ENCODE data around the gene IRF7.

The IRF7 gene

GRCh38 chr11:592501-592900, 23.2 kb downstream of the IRF7 start:
- no peak overlapping the region for H3K4me3 ChIP-seq (ENCODE audit: low read depth, low read length)
- no peak for DNase-seq (ENCODE audit: low read depth)
- no peak for TF ChIP-seq CTCF (IDR thresholded peaks at IDR 0.05; ENCODE audit: low read depth, low read length, missing control alignments)
- in situ Hi-C loops (cut with HindIII; ENCODE audit: low sequenced_read_pairs): no loop called here

DNA sequence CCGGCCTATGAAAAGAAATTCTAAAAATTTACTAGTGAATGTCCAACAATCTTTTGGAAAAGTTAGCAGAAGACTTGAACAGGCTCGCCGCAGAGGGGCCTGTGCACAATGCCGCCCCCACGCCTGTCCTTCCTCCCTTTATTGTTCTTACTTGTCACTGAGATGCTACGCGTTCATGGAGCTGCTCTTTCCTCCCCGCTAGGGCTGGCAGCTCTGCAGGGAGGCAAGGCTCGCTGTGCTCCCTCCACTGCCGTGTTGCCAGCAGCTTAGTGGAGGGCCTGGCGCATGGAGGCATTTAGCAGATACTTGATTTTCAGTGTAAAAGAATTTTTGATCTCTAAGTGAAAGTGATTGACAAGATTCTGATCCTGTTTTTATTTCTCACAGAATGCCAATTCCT, 24.8 kb downstream of the IRF7 start:
- in situ Hi-C loops (cut with HindIII; ENCODE audit: low sequenced_read_pairs): no loop called here
- DNase-seq (ENCODE audit: low read depth): no peak
- TF ChIP-seq CTCF (IDR thresholded peaks at IDR 0.05; ENCODE audit: low read depth, low read length, missing control alignments): no peak
- H3K4me3 ChIP-seq (ENCODE audit: low read depth, low read length): no peak overlapping the region

DNA sequence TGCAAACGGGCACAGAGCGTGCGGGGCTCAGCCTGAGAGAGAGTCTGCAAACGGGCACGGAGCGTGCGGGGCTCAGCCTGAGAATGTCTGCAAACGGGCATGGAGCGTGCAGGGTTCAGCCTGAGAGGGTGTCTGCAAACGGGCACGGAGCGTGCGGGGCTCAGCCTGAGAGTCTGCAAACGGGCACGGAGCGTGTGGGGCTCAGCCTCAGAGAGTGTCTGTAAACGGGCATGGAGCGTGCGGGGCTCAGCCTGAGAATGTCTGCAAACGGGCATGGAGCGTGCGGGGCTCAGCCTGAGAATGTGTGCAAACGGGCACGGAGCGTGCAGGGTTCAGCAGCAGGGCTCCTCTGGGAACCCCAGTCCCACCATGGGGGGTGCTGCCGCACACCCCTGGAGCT, 26.0 kb downstream of the IRF7 start:
- DNase-seq (ENCODE audit: low read depth): no peak
- H3K4me3 ChIP-seq (ENCODE audit: low read depth, low read length): no peak overlapping the region
- in situ Hi-C loops (cut with HindIII; ENCODE audit: low sequenced_read_pairs): no loop called here
- TF ChIP-seq CTCF (IDR thresholded peaks at IDR 0.05; ENCODE audit: low read depth, low read length, missing control alignments): no peak

- no peak for TF ChIP-seq CTCF (IDR thresholded peaks at IDR 0.05; ENCODE audit: low read depth, low read length, missing control alignments)
These were observed 27.8 kb downstream of the IRF7 start for GRCh38 chr11:587978-588380.

GRCh38 chr11:587546-587945, 28.2 kb downstream of the IRF7 start:
- TF ChIP-seq CTCF (IDR thresholded peaks at IDR 0.05; ENCODE audit: low read depth, low read length, missing control alignments): no peak
- no peak overlapping the region for H3K4me3 ChIP-seq (ENCODE audit: low read depth, low read length)
- DNase-seq (ENCODE audit: low read depth): no peak
- in situ Hi-C loops (cut with HindIII; ENCODE audit: low sequenced_read_pairs): no loop called here

More at GRCh38 chr11:587978-588380, 27.8 kb downstream of the IRF7 start:
- no peak for DNase-seq (ENCODE audit: low read depth)
- in situ Hi-C loops (cut with HindIII; ENCODE audit: low sequenced_read_pairs): no loop called here
- no peak overlapping the region for H3K4me3 ChIP-seq (ENCODE audit: low read depth, low read length)

DNA sequence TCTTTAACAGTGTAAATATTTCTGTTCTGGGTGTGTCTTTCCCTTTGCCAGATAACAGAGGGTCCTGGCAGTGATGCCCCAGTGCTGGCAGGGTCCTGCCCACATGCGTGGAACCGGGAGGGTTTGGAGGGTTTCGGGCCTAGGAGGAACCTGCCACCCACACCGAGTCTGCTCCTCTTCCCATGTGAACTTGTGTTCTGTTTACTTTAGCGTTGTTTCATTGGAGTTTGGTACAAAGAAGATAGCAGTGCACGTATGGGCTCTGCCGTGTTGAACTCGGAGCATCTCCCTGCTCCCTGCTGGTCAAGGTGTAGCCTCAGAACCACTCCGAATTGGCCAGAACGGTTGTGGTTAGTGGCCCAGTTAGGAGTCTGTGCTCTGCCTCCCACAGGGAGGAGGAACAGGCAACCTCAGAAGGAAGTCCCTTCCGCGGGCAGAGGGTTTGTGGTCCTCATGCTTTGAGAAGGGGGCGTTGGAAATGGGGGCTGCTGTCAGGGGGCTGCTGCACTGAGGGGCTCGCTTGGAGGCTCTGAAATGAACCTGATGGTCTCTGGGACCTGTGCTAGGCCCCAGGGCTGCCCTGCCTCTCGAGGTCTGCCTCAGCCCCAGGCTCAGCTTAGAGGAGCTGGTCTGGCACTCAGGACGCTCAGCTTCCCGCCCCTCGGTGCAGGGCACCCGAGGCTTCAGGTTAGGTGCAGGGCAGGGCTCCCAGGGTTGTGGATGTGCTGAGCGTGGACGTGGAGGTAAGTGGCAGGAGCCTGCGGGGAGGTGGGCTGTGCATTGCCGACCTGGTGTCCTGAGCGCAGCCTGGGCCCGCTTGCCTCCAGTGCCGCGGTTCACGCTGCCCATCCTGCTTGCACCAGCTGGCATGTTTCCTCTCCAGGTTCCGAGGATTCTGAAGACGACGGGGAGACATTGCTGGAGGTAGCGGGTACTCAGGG, 29.1 kb downstream of the IRF7 start:
- in situ Hi-C loops (cut with HindIII; ENCODE audit: low sequenced_read_pairs): no loop called here
- no peak overlapping the region for H3K4me3 ChIP-seq (ENCODE audit: low read depth, low read length)
- TF ChIP-seq CTCF (IDR thresholded peaks at IDR 0.05; ENCODE audit: low read depth, low read length, missing control alignments): no peak
- DNase-seq (ENCODE audit: low read depth): no peak
